Loucy (cell line): ENCODE measurements around the gene CXorf38.

Experiments used
- H2AFZ ChIP-seq: fragments of 200-600 bp; sonication (generic); 2 replicates; pipeline ENCODE4 v1.6.0; 2016; ENCODE audit warnings: antibody characterized with exemption, mild to moderate bottlenecking, low read length, moderate library complexity
- H3F3A ChIP-seq: fragments of 200-600 bp; 2 replicates; pipeline ENCODE4 v1.6.0; 2016; ENCODE audit warnings: antibody characterized with exemption, low read depth, mild to moderate bottlenecking
- H3K27me3 ChIP-seq: fragments of 200-600 bp; sonication (generic); 2 replicates; pipeline ENCODE4 v1.6.1; 2014; ENCODE audit warnings: low read length, mild to moderate bottlenecking; ENCODE audit not compliant: insufficient read depth, poor library complexity, severe bottlenecking
- H3K36me3 ChIP-seq: fragments of 200-600 bp; sonication (generic); 2 replicates; pipeline ENCODE4 v1.6.1; 2016; ENCODE audit warnings: low read length; ENCODE audit not compliant: insufficient read depth
- H3K4me1 ChIP-seq: fragments of 200-600 bp; sonication (generic); 2 replicates; pipeline ENCODE4 v1.5.1; 2014; ENCODE audit warnings: low read length, mild to moderate bottlenecking; ENCODE audit not compliant: insufficient read depth, poor library complexity, severe bottlenecking
- H3K4me2 ChIP-seq: fragments of 200-600 bp; sonication (generic); 2 replicates; pipeline ENCODE4 v1.6.0; 2014; ENCODE audit warnings: antibody characterized with exemption, low read length, low read depth, mild to moderate bottlenecking; ENCODE audit not compliant: poor library complexity, severe bottlenecking
- H3K4me3 ChIP-seq: fragments of 200-600 bp; sonication (generic); 2 replicates; pipeline ENCODE4 v1.5.1; 2014; ENCODE audit warnings: low read length, mild to moderate bottlenecking, mixed read lengths; ENCODE audit not compliant: poor library complexity, severe bottlenecking
- H3K79me2 ChIP-seq: fragments of 200-600 bp; sonication (generic); 2 replicates; pipeline ENCODE4 v1.6.1; 2014; ENCODE audit warnings: low read length; ENCODE audit not compliant: insufficient read depth
- H3K9ac ChIP-seq: fragments of 200-600 bp; sonication (generic); 2 replicates; pipeline ENCODE4 v1.6.0; 2014; ENCODE audit warnings: mild to moderate bottlenecking, low read depth, low read length, moderate library complexity; ENCODE audit not compliant: poor library complexity, severe bottlenecking
- H3K9me2 ChIP-seq: fragments of 200-600 bp; sonication (generic); replicated peaks from 2 replicates; pipeline ENCODE4 v1.6.1; 2016; ENCODE audit warnings: low read depth, low read length, mixed read lengths
- H3K9me3 ChIP-seq: fragments of 200-600 bp; sonication (generic); 2 replicates; pipeline ENCODE4 v1.6.1; 2014; ENCODE audit warnings: mild to moderate bottlenecking, antibody characterized with exemption, low read length, low read depth; ENCODE audit not compliant: insufficient read depth
- H4K20me1 ChIP-seq: fragments of 200-600 bp; sonication (generic); 2 replicates; pipeline ENCODE4 v1.6.0; 2014; ENCODE audit warnings: antibody characterized with exemption, low read length, mild to moderate bottlenecking; ENCODE audit not compliant: insufficient read depth, poor library complexity, severe bottlenecking
- EZH2phosphoT487 ChIP-seq: fragments of 200-600 bp; IDR thresholded peaks from 2 replicates; pipeline ENCODE4 v1.6.1; 2018; ENCODE audit warnings: antibody characterized with exemption, mild to moderate bottlenecking, moderate library complexity, borderline replicate concordance
- TF ChIP-seq, protein P1 (sequence below): fragments of 200-600 bp; sonication (generic); conservative IDR thresholded peaks from 2 replicates; pipeline ENCODE4 v1.5.1; 2014; ENCODE audit warnings: mild to moderate bottlenecking, antibody characterized with exemption, low read length

Gene CXorf38

DNA sequence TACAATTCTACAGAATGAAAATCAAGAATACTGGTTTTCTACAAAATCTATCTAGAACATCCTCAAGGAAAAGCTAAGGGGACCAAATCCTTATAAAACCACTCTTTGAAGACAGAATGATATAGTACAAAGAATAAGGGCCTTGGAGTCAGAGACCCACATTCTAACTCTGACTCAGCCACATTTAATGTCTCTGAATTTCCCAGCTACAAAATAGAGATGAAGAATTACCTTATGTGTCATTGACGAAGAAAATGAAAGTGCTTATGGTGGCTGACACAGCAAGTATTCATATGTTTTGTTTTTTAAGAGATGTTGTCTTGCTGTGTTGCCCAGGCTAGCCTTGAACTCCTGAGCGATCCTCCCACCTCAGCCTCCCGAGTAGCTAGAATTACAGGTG, 35.9 kb upstream of the CXorf38 start:
- Histone ChIP-seq H2AFZ (no peak overlapping the region), H3K4me1 (no peaks in the 10 kb centered on the region), H3F3A (no peaks in the 10 kb centered on the region), H3K9ac (no peak overlapping the region), H3K9me3 (no peaks in the 10 kb centered on the region), H3K79me2 (no peaks in the 10 kb centered on the region), H3K27me3 (no peaks in the 10 kb centered on the region), H4K20me1 (no peaks in the 10 kb centered on the region), H3K4me3 (no peak overlapping the region), H3K4me2 (no peak overlapping the region), H3K9me2 (no peaks in the 10 kb centered on the region), H3K36me3 (peaks cover 48% of the 10 kb centered on the region; the same call in 1 of the 2 replicates)
- TF ChIP-seq, protein P1, sequence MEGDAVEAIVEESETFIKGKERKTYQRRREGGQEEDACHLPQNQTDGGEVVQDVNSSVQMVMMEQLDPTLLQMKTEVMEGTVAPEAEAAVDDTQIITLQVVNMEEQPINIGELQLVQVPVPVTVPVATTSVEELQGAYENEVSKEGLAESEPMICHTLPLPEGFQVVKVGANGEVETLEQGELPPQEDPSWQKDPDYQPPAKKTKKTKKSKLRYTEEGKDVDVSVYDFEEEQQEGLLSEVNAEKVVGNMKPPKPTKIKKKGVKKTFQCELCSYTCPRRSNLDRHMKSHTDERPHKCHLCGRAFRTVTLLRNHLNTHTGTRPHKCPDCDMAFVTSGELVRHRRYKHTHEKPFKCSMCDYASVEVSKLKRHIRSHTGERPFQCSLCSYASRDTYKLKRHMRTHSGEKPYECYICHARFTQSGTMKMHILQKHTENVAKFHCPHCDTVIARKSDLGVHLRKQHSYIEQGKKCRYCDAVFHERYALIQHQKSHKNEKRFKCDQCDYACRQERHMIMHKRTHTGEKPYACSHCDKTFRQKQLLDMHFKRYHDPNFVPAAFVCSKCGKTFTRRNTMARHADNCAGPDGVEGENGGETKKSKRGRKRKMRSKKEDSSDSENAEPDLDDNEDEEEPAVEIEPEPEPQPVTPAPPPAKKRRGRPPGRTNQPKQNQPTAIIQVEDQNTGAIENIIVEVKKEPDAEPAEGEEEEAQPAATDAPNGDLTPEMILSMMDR = no peak
- TF ChIP-seq EZH2phosphoT487 = no peak

DNA sequence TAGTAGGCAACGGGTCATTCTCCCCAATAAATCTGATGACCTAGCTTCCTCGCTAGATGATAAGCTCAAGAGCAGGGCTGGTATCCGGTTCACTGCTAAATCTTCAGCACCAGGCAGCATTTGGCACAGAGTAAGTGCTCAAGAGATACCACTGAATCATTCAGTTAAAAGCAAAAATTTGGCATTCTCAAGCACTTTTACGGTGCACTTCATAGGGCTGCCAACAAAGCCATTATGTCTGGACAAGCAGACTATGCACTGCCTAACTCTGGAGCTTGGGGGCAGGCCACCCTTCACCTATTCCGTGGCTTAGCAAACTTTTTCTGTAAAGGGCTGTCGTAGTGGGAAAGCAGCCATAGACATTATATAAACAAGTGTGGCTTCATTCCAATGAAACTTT, 23.8 kb upstream of the CXorf38 start:
- H4K20me1 ChIP-seq = no peaks in the 10 kb centered on the region
- no peak overlapping the region for H3K9ac ChIP-seq
- H3K4me2 ChIP-seq = no peak overlapping the region
- H3K36me3 ChIP-seq = peaks cover 74% of the 10 kb centered on the region; the same call in 1 of the 2 replicates
- no peaks in the 10 kb centered on the region for H3K4me1 ChIP-seq
- no peak overlapping the region for H2AFZ ChIP-seq
- no peaks in the 10 kb centered on the region for H3K9me2 ChIP-seq
- no peaks in the 10 kb centered on the region for H3K9me3 ChIP-seq
- H3K79me2 ChIP-seq = no peaks in the 10 kb centered on the region
- no peaks in the 10 kb centered on the region for H3K27me3 ChIP-seq
- no peaks in the 10 kb centered on the region for H3F3A ChIP-seq
- H3K4me3 ChIP-seq = no peak overlapping the region
- no peak for TF ChIP-seq EZH2phosphoT487

DNA sequence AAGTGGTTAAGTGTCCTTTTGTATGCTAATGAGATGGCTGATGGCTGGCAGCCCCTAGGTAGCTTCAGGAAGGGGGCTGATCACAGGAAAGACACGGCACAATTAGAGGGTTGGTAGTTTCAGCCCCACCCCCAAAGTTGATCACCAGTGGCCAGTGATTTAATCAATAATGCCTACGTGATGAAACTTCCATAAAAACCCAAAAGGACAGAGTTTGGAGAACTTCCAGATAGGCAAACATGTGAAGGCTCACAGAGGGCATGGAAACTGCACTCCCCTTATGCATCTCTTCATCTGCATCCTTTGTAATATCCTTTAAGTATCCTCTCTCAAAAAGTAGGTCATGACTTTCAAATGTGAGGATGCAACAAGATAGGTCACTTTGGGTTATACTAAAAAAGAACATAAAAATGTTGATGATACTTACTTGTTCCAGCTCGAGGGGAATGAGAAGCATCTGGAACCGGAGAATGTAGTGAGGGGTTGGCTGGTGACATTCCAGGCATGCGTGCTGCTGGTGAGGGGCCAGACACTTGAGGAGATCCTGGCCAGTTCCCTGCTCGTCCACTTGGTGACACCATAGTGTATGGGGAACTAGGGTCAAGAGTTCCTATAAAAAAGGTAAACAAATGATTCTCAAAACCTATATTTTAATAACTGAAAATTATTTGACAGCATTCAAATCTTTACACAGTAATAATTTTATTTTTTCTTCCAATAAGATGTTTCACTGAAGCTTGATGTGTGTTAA, 16.7 kb upstream of the CXorf38 start:
- no peaks in the 10 kb centered on the region for H3K79me2 ChIP-seq
- H3F3A ChIP-seq = no peaks in the 10 kb centered on the region
- H3K9ac ChIP-seq = no peak overlapping the region
- peaks cover 55% of the 10 kb centered on the region; the same call in 1 of the 2 replicates for H3K36me3 ChIP-seq
- H2AFZ ChIP-seq = no peak overlapping the region
- H3K9me3 ChIP-seq = no peaks in the 10 kb centered on the region
- no peak overlapping the region for H3K4me3 ChIP-seq
- H3K4me2 ChIP-seq = no peak overlapping the region
- H3K4me1 ChIP-seq = no peaks in the 10 kb centered on the region
- no peaks in the 10 kb centered on the region for H3K9me2 ChIP-seq
- TF ChIP-seq, protein P1 = 0 out of 2 replicates have a peak, but pooled peaks have one; percentile 16
- no peak for TF ChIP-seq EZH2phosphoT487
- no peaks in the 10 kb centered on the region for H3K27me3 ChIP-seq
- H4K20me1 ChIP-seq = no peaks in the 10 kb centered on the region
